GM12865 (cell line): ENCODE results near the gene HABP4.

Source experiments
- DNase-seq: peaks from one replicate; pipeline ENCODE4 v3.0.0; 2010; ENCODE audit warnings: low read depth
- H3K4me3 ChIP-seq: 2 replicates; pipeline ENCODE4 v1.5.1; 2011; ENCODE audit warnings: mild to moderate bottlenecking, low read depth, low read length, control low read depth
- TF ChIP-seq, protein P1 (sequence below): IDR thresholded peaks from 2 replicates; pipeline ENCODE4 v1.5.1; 2011; ENCODE audit warnings: low read length, control low read depth, low read depth, inconsistent platforms; ENCODE audit not compliant: insufficient read depth; ENCODE audit errors: missing control alignments

Gene HABP4

GRCh38 chr9:96484521-96484931 lies 34.6 kb downstream of the HABP4 start:
- no peak overlapping the region for H3K4me3 ChIP-seq
- DNase-seq = peak; percentile 73
- TF ChIP-seq, protein P1, sequence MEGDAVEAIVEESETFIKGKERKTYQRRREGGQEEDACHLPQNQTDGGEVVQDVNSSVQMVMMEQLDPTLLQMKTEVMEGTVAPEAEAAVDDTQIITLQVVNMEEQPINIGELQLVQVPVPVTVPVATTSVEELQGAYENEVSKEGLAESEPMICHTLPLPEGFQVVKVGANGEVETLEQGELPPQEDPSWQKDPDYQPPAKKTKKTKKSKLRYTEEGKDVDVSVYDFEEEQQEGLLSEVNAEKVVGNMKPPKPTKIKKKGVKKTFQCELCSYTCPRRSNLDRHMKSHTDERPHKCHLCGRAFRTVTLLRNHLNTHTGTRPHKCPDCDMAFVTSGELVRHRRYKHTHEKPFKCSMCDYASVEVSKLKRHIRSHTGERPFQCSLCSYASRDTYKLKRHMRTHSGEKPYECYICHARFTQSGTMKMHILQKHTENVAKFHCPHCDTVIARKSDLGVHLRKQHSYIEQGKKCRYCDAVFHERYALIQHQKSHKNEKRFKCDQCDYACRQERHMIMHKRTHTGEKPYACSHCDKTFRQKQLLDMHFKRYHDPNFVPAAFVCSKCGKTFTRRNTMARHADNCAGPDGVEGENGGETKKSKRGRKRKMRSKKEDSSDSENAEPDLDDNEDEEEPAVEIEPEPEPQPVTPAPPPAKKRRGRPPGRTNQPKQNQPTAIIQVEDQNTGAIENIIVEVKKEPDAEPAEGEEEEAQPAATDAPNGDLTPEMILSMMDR = no peak

DNA sequence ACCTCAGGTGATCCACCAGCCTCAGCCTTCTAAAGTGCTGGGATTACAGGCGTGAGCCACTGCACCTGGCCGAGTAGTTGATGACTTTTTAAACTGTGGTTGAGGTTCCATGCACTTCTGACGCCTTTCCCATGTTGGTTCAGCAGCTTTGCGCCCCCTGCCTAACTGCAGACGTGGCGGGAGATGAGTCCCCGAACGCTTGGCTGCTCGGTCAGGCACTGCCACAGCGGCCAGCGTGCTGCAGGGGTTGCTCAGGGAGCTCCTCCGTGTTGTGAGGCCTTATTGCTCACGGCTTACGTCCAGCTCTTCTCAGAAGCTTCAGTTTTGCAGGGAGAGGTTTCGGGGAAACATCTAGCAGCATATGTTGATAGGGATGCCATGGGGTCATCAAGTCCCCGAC lies 35.3 kb downstream of the HABP4 start:
- DNase-seq = no peak
- TF ChIP-seq, protein P1 = no peak
- H3K4me3 ChIP-seq = no peak overlapping the region

GRCh38 chr9:96486386-96487028 lies 36.5 kb downstream of the HABP4 start:
- DNase-seq = no peak
- TF ChIP-seq, protein P1 = no peak
- no peak overlapping the region for H3K4me3 ChIP-seq

DNA sequence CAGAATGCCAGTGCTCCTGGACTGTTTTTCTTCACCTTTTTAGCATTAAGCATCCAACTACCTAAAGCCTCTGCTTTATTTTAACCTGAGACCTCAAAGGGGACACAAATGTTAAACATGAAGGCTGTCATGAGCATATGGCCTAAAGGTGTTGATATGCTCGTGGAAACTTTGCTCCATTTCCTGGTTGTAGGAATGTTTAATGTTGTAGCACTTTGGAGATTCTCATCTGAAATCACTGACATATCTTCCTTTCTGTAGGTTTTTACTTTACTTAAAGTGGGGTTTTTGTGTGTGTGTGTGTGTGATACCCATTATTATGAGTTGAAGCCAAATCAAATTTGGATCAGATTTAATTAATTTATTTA lies 37.0 kb downstream of the HABP4 start:
- no peak overlapping the region for H3K4me3 ChIP-seq
- TF ChIP-seq, protein P1 = no peak
- DNase-seq = no peak

- TF ChIP-seq, protein P1 = no peak
- no peak for DNase-seq
- no peak overlapping the region for H3K4me3 ChIP-seq
Measured at GRCh38 chr9:96487949-96488348, 38.0 kb downstream of the HABP4 start.

- no peak overlapping the region for H3K4me3 ChIP-seq
- DNase-seq = no peak
- TF ChIP-seq, protein P1 = no peak
Measured at GRCh38 chr9:96489482-96489979, 39.6 kb downstream of the HABP4 start.

DNA sequence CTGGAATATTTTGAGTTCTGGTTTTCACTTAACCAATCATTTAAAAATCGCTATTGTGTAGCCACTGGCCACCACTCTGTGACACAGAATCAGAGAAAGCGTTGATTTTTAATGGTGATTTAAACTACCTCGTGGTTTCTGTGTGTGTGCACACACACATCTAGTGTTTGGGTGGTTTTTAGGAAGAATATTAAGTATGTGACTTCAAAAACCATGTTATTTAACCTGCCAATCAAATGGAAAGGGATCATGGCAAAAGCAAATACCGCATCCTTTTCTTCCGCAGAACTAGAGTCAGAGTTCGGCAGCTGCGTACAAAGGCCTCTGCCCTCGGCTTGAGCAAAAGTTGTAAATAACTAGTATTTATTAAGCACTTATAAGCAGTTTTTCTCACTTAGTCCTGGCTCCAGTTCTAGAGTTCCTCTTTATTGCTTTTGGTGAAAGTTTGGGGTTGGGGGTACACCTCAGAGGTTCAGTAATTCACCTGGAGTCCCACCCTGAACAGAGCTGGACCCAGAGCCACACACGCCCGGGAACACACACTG lies 40.6 kb downstream of the HABP4 start:
- no peak for DNase-seq
- H3K4me3 ChIP-seq = no peak overlapping the region
- TF ChIP-seq, protein P1 = no peak
